Measurements from ENCODE around the gene NOX1.
"Not testable (repeated sequence)": the region's sequence is repeated elsewhere in the genome, so short reads cannot be mapped to it uniquely, and the experiment has no call there.

The NOX1 gene

DNA sequence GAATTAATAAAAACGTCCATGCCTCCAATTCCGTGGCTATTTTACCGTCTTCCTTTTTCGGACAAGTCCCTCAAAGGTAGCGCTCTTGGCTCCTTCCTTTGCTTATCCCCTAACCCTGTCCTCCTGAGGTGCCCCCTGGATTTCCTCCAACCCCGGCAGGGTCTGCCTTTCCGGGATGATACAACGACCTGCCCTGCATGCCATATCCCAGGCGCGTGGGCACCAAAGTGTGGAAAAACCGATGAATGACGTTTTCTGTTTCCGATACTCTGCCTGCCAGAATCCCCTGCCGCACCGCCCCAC, 54.7 kb downstream of the NOX1 start:
- DNase-seq (ENCODE audit: low read depth in 2 of 2): peak; percentile 7 to 10

DNA sequence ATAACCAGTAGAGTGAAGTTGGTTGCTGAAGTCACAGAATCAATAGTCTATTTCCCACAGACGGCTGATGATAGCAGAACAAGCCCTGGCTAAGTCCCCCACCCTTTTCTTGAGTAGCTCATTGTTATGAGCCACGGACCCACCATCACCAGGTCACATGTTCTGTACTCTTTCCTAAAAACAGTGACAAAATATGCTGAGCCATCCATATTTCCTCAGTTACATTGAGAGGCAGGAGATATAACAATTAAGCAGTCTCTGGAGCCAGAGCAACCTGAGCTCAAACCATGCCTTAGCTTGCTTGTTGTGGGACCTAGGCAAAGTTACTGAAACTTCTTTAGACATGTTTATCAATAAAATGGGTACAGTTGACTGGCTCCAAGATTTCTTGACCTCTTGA, 56.8 kb downstream of the NOX1 start:
- no peak for DNase-seq (ENCODE audit: low read depth in 2 of 2)

DNA sequence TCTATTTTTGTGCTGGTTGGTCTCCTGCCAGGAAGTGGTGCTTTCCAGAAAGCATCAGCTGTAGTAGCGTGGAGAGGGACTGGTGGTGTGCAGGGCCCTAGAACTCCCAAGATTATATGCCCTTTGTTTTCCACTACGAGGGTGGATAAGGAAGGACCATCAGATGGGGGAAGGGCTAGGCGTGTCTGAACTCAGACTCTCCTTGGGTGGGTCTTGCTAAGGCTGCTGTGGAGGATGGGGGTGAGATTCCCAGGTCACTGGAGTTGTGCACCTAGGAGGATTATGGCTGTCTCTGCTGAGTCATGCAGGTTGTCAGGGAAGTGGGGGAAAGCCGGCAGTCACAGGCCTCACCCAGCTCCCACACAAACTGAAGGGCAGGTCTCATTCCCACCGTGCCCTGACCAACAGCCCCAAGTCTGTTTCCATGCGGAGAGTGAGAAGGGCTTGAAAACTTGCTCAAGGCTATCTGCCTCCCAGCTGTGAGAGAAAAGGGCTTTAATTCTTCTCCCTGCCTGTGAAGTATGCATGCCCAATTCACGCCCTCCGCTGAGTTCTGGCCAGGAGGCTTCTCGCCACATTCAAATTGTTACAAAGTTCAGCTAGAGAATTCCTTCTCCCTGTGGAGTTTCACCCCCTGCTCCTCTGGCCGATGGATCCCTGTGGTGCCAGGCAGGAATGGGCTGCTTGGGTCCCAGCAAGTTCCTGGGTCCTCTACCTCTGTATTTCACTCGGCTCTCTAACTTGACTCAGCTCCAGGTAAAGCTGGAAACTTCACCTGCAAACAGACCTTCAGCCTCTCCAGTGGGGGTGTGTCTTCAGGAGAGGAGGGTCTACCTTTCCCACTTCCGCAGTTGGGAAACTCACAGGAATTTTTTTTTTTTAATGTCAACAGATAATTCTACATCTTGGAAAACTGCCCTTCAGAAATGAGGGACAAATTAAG, 61.7 kb downstream of the NOX1 start:
- no peak for DNase-seq (ENCODE audit: low read depth in 2 of 2)

DNA sequence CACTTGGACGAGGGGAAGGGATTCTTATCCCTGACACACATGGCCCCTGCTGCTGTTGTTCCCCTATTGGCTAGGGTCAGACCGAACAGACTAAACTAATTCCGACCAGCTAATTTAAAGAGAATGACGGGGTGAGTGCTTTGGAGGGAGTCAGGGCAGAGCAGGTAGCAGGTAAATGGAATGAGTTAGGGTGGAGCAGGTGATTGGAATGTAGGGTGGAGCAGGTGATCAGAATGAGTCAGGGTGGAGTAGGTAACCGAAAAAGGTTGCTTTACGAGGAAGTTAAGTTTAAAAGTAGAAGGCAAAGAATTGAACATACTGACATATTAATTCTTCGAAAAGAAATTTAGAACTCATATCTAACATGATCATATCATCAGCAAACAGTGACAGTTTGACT, 65.9 kb downstream of the NOX1 start:
- DNase-seq (ENCODE audit: low read depth in 2 of 2): not testable (repeated sequence)

DNA sequence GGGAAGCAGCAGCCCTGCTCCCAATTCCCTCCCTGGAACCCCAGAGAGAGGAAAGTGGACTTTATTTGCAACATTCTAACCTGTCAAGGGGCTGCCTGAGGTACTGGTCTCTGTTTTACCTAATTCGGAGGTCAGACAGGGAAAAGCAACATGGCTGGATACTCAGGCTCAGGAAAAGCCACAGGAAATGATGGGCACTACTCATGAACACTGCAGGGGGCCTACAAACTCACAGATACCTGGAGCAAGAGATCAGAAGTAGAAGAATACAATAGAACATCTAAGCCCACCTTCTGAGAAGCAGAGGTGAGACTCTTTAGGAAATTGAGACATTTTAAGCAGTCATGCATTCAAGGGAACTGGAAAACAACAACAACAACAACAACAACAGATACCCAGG, 69.4 kb downstream of the NOX1 start:
- DNase-seq (ENCODE audit: low read depth in 2 of 2): no peak

DNA sequence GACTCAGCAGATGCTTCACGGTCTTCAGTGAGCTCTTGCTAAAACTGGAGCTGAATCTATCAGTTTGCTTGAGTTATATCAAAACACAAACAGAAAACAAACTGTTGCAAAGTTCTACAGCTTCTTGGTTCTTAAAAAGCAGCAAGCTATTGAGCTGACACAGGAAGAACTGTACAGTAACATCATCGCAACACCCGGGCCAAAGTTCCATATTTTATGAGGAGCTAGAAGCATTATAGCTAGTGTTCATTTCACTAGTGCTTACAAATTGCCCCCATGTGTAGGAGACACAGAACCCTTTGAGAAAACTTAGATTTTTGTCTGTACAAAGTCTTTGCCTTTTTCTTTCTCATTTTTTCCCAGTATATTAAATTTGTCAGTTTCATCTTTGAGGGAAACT, 71.3 kb downstream of the NOX1 start:
- no peak for DNase-seq (ENCODE audit: low read depth in 2 of 2)

DNA sequence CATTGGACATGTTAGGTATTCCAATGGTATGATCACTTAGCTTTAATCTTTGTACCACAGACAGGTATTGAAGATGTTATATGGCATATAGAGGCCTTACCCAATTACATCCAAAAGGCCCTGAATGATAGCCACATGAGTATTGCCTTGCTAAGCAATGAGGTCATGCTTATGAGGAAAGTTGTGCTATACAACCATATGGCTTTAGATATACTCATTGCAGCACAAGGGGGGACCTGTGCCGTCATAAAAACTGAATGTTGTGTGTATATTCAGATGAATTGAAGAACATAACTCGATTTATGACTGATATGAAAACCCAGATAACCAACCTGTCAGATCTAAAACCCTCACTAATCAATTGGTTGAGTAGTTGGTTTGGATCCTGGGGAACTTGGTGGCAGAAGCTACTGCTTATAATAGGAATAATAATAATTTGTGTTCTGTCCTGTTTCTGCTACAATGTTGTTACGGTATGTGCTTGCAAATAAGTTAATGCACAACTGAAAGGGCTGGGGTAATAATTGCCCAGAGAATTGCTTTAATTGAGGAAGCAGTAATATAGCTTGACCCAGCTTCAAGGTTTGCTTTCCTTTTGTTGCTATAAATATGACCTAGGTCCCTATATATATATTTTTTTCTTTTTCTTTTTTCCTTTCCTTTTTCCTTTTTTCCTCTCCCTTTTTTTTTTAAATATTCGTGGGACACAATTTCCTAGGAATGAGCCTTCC, 75.5 kb downstream of the NOX1 start:
- DNase-seq (ENCODE audit: low read depth in 2 of 2): no peak

DNA sequence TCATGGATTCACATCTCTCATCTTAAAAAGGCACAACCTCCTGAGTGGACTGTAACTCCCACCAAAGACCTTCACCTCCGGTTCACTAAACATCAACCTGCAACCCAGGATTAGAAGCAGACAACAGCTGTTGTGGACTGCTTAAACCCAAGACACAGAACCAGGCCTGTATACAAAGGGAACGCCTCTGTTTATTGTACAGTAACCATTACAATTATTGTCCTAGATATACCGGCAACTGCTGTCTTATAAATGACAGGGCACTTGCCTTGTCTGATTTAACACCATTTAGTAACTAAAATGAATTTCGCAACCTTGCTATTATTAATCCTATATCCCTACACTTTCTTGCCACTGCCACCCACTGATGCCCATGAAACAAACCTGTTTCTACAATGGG, 76.8 kb downstream of the NOX1 start:
- no peak for DNase-seq (ENCODE audit: low read depth in 2 of 2)

DNA sequence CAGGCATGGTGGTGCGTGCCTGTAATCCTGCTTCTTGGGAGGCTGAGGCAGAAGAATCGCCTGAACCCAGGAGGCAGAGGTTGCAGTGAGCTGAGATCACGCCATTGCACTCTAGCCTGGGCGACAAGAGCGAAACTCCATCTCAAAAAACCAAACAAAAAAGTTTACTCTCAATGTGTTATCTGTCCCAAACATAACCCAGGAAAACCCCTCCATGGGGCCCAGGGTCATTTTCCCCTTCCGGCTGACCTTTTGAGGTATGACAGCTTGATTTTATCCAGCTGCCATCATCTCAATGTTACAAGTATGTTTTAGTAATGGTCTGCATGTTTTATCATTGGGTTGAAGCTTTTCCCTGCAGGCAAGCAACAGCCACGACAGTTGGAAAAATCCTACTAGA, 77.8 kb downstream of the NOX1 start:
- not testable (repeated sequence) for DNase-seq (ENCODE audit: low read depth in 2 of 2)
